Measurements from ENCODE around the gene NAXD. TPM values are rescaled to one million over a fixed set of nuclear protein-coding genes. Genes with fewer than 3 reads are reported as not detected.

NAXD gene
- total RNA-seq, 1 experiment from 2014 or later: 32.1 TPM

- ChIA-PET POLR2A (no interaction called here), RAD21 (ENCODE audit: low non-redundant PET in 1 of 2, low total read pairs in 2 of 2, uncharacterized antibody in 2 of 2, unreplicated experiment in 2 of 2) (no interaction called here), CTCF (no interaction called here)
- DNase-seq (ENCODE audit: low read depth, low spot score): no peak
- no peaks in the 10 kb centered on the region for H3K9me3 ChIP-seq (ENCODE audit: control insufficient read depth in 1 of 2, insufficient read depth in 1 of 2, low read depth in 1 of 2, low read length in 2 of 2)
- no peaks in the 10 kb centered on the region for H4K20me1 ChIP-seq (ENCODE audit: insufficient read depth)
- H3K9ac ChIP-seq (ENCODE audit: low read length): no peak overlapping the region
- no peak for TF ChIP-seq FOSL1 (IDR thresholded peaks at IDR 0.05; ENCODE audit: low read depth)
- no peak for TF ChIP-seq CEBPB (IDR thresholded peaks at IDR 0.05; ENCODE audit: low read depth)
- TF ChIP-seq SP1 (IDR thresholded peaks at IDR 0.05; ENCODE audit: low read depth): no peak
- TF ChIP-seq EGR1 (IDR thresholded peaks at IDR 0.05; ENCODE audit: low read depth): no peak
- TF ChIP-seq, protein P1, sequence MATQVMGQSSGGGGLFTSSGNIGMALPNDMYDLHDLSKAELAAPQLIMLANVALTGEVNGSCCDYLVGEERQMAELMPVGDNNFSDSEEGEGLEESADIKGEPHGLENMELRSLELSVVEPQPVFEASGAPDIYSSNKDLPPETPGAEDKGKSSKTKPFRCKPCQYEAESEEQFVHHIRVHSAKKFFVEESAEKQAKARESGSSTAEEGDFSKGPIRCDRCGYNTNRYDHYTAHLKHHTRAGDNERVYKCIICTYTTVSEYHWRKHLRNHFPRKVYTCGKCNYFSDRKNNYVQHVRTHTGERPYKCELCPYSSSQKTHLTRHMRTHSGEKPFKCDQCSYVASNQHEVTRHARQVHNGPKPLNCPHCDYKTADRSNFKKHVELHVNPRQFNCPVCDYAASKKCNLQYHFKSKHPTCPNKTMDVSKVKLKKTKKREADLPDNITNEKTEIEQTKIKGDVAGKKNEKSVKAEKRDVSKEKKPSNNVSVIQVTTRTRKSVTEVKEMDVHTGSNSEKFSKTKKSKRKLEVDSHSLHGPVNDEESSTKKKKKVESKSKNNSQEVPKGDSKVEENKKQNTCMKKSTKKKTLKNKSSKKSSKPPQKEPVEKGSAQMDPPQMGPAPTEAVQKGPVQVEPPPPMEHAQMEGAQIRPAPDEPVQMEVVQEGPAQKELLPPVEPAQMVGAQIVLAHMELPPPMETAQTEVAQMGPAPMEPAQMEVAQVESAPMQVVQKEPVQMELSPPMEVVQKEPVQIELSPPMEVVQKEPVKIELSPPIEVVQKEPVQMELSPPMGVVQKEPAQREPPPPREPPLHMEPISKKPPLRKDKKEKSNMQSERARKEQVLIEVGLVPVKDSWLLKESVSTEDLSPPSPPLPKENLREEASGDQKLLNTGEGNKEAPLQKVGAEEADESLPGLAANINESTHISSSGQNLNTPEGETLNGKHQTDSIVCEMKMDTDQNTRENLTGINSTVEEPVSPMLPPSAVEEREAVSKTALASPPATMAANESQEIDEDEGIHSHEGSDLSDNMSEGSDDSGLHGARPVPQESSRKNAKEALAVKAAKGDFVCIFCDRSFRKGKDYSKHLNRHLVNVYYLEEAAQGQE (IDR thresholded peaks at IDR 0.05; ENCODE audit: low read depth): no peak
- TF ChIP-seq ZNF274 (IDR thresholded peaks at IDR 0.05; ENCODE audit: low read depth, low read length): no peak
- no peak for TF ChIP-seq EZH2phosphoT487 (IDR thresholded peaks at IDR 0.05; ENCODE audit: borderline replicate concordance)
- TF ChIP-seq POLR2AphosphoS5 (IDR thresholded peaks at IDR 0.05; ENCODE audit: low read depth, low read length): no peak
- TF ChIP-seq ELF1 (IDR thresholded peaks at IDR 0.05; ENCODE audit: borderline replicate concordance, low read depth): no peak
- TF ChIP-seq POLR2A (IDR thresholded peaks at IDR 0.05; ENCODE audit: borderline replicate concordance, extremely low read depth, insufficient read depth, insufficient read length): no peak
- TF ChIP-seq CTCF (IDR thresholded peaks at IDR 0.05 in 2 of 3, conservative IDR thresholded peaks at IDR 0.05 in 1 of 3; ENCODE audit: borderline replicate concordance in 1 of 3, insufficient read depth in 1 of 3, low read depth in 2 of 3, low read length in 2 of 3): no peak
- no peak for TF ChIP-seq TCF7L2 (IDR thresholded peaks at IDR 0.05; ENCODE audit: borderline replicate concordance, extremely low read depth, insufficient read depth, insufficient read length)
- H3K4me2 ChIP-seq (ENCODE audit: low read length): no peak overlapping the region
- intact Hi-C loops (cut with micrococcal nuclease): no loop called here
- no peaks in the 10 kb centered on the region for H3K79me2 ChIP-seq (ENCODE audit: insufficient read depth, low read length)
- H2AFZ ChIP-seq (ENCODE audit: low read depth, low read length, poor library complexity, severe bottlenecking): no peak overlapping the region
- BruUV-seq (replicated peaks): no TSS peak
- H3K27me3 ChIP-seq (ENCODE audit: insufficient read depth, low read length): no peaks in the 10 kb centered on the region
- H3K9me2 ChIP-seq (ENCODE audit: insufficient read depth): no peaks in the 10 kb centered on the region
- no peak overlapping the region for H3K27ac ChIP-seq (ENCODE audit: low read depth, low read length)
- no peaks in the 10 kb centered on the region for H3K36me3 ChIP-seq (ENCODE audit: control insufficient read depth in 1 of 2, insufficient read depth in 2 of 2, low read length in 2 of 2)
- ATAC-seq: no peak
- H3K4me3 ChIP-seq (replicated peaks in 1 of 2; ENCODE audit: low read depth in 1 of 2, low read length in 2 of 2): no peak overlapping the region
- peaks cover 3 to 13% of the 10 kb centered on the region in 2 experiments for H3K4me1 ChIP-seq (ENCODE audit: control insufficient read depth in 1 of 2, insufficient read depth in 2 of 2, low read length in 2 of 2)
These were observed 37.0 kb upstream of the NAXD start for GRCh38 chr13:110578363-110578762.

Data from HCT116 (cell line).